Sigmoid colon (tissue), 4 donors: ENCODE results near the gene F11R.
"Not testable (repeated sequence)": the region's sequence is repeated elsewhere in the genome, so short reads cannot be mapped to it uniquely, and the experiment has no call there.

Experiments
- CTCF ChIP-seq, 4 experiments: fragments of 450-650 bp in 3 of 4; fragments of 200-600 bp in 1 of 4; IDR thresholded peaks; one replicate each; pipeline ENCODE4 v1.5.1; 2016 to 2019; ENCODE audit warnings: antibody characterized with exemption in 4 of 4, mild to moderate bottlenecking in 3 of 4, moderate library complexity in 2 of 4
- POLR2A ChIP-seq, 2 donors: fragments of 450-650 bp; IDR thresholded peaks; one replicate each; pipeline ENCODE4 v1.6.1; 2016; ENCODE audit warnings: antibody characterized with exemption in 2 of 2, mild to moderate bottlenecking in 2 of 2, moderate library complexity in 2 of 2
- POLR2AphosphoS5 ChIP-seq, 4 donors: sonication (generic); formaldehyde crosslinking; IDR thresholded peaks; one replicate each; pipeline ENCODE4 v1.6.1; 2017; ENCODE audit warnings: antibody characterized with exemption in 4 of 4

- TF ChIP-seq CTCF, POLR2A, POLR2AphosphoS5 (IDR thresholded peaks at IDR 0.05): not testable (repeated sequence)
Measured at GRCh38 chr1:161016683-161017082, 4.3 kb downstream of the F11R start.
